A673 (cell line): ENCODE data around the gene KCNK2. TPM values are rescaled to one million over a fixed set of nuclear protein-coding genes. Genes with fewer than 3 reads are reported as not detected.
A peak's percentile ranks its signal among the peaks of the same experiment; 100 is the strongest.

Source experiments
- BruUV-seq: library from RNA; stranded (reverse); fragments of 400-500 nt; replicated peaks from 2 replicates; lab custom pipeline; 2021; lab: Mats Ljungman, UMichigan
- CTCF ChIA-PET: fragments of 300-600 bp; sonication (Branson Sonifier 250); formaldehyde crosslinking; loops from one replicate; lab custom pipeline; 2022; ENCODE audit warnings: antibody characterized with exemption; lab: Charles Lee
- POLR2A ChIA-PET: fragments of 300-600 bp; sonication (Branson Sonifier 250); formaldehyde crosslinking; loops from one replicate; lab custom pipeline; 2022; ENCODE audit warnings: antibody characterized with exemption; ENCODE audit not compliant: low non-redundant PET; lab: Charles Lee
- DNase-seq: peaks from one replicate; pipeline ENCODE4 v3.0.0-alpha.2; 2015; ENCODE audit warnings: low spot score
- H3K27ac ChIP-seq: fragments of 200-600 bp; sonication (generic); 2 replicates; pipeline ENCODE4 v1.5.1; 2016; ENCODE audit warnings: mixed run types, low read depth, mild to moderate bottlenecking, mixed read lengths, antibody characterized with exemption, low read length; ENCODE audit not compliant: poor library complexity, severe bottlenecking
- H3K27me3 ChIP-seq: fragments of 200-600 bp; sonication (generic); replicated peaks from 2 replicates; pipeline ENCODE4 v1.6.1; 2017; ENCODE audit warnings: mixed run types, low read depth, mild to moderate bottlenecking, mixed read lengths, antibody characterized with exemption, low read length; ENCODE audit not compliant: insufficient read depth, poor library complexity
- H3K36me3 ChIP-seq: fragments of 200-600 bp; sonication (generic); 2 replicates; pipeline ENCODE4 v1.6.1; 2016; ENCODE audit warnings: mixed run types, mild to moderate bottlenecking, mixed read lengths, antibody characterized with exemption, low read length; ENCODE audit not compliant: insufficient read depth, poor library complexity, severe bottlenecking
- H3K4me1 ChIP-seq: fragments of 200-600 bp; sonication (generic); 2 replicates; pipeline ENCODE4 v1.6.1; 2017; ENCODE audit warnings: mixed run types, mild to moderate bottlenecking, mixed read lengths, antibody characterized with exemption, low read length; ENCODE audit not compliant: insufficient read depth, poor library complexity, severe bottlenecking
- H3K4me3 ChIP-seq: fragments of 200-600 bp; sonication (generic); 2 replicates; pipeline ENCODE4 v1.5.1; 2016; ENCODE audit warnings: low read depth, mixed run types, mild to moderate bottlenecking, mixed read lengths, low read length; ENCODE audit not compliant: poor library complexity, severe bottlenecking
- H3K9me3 ChIP-seq: fragments of 200-600 bp; sonication (generic); 2 replicates; pipeline ENCODE4 v1.6.1; 2016; ENCODE audit warnings: mixed run types, low read depth, mild to moderate bottlenecking, mixed read lengths, antibody characterized with exemption, low read length; ENCODE audit not compliant: poor library complexity, severe bottlenecking
- EZH2 ChIP-seq: fragments of 200-600 bp; sonication (generic); IDR thresholded peaks from 2 replicates; pipeline ENCODE4 v1.6.1; 2017; ENCODE audit warnings: borderline replicate concordance, low read depth, mild to moderate bottlenecking, mixed read lengths, antibody characterized with exemption, low read length; ENCODE audit not compliant: poor library complexity, severe bottlenecking
- intact Hi-C: fragments of 100-400 bp; cut with micrococcal nuclease; formaldehyde crosslinking; loops from one replicate; pipeline ENCODE4 v1.10.0; 2022; ENCODE audit not compliant: unreplicated experiment
- total RNA-seq: library from RNA; stranded (reverse); gene quantifications from 2 replicates; pipeline ENCODE4 v1.2.3, GENCODE V29; 2021
- TF ChIP-seq, protein P1 (sequence below): fragments of 300-800, 200-600 bp; sonication (generic); conservative IDR thresholded peaks from 2 replicates; pipeline ENCODE4 v1.5.1; 2017; ENCODE audit warnings: low read depth, mild to moderate bottlenecking, antibody characterized with exemption, low read length, moderate library complexity, mixed read lengths

KCNK2 gene
- total RNA-seq, 1 experiment from 2014 or later, result not detected

- no peak for TF ChIP-seq EZH2
- TF ChIP-seq, protein P1, sequence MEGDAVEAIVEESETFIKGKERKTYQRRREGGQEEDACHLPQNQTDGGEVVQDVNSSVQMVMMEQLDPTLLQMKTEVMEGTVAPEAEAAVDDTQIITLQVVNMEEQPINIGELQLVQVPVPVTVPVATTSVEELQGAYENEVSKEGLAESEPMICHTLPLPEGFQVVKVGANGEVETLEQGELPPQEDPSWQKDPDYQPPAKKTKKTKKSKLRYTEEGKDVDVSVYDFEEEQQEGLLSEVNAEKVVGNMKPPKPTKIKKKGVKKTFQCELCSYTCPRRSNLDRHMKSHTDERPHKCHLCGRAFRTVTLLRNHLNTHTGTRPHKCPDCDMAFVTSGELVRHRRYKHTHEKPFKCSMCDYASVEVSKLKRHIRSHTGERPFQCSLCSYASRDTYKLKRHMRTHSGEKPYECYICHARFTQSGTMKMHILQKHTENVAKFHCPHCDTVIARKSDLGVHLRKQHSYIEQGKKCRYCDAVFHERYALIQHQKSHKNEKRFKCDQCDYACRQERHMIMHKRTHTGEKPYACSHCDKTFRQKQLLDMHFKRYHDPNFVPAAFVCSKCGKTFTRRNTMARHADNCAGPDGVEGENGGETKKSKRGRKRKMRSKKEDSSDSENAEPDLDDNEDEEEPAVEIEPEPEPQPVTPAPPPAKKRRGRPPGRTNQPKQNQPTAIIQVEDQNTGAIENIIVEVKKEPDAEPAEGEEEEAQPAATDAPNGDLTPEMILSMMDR, result no peak
- POLR2A ChIA-PET, result no interaction called here
- no peaks in the 10 kb centered on the region for H3K36me3 ChIP-seq
- peaks cover 6% of the 10 kb centered on the region for H3K27me3 ChIP-seq
- CTCF ChIA-PET, result no interaction called here
- no peak overlapping the region for H3K27ac ChIP-seq
- H3K9me3 ChIP-seq, result no peaks in the 10 kb centered on the region
- intact Hi-C loops, result no loop called here
- peak; percentile 20 for DNase-seq
- H3K4me3 ChIP-seq, result no peak overlapping the region
- no TSS peak for BruUV-seq
- no peaks in the 10 kb centered on the region for H3K4me1 ChIP-seq
Observed at GRCh38 chr1:215201283-215201682, 118.7 kb downstream of the KCNK2 start.

DNA sequence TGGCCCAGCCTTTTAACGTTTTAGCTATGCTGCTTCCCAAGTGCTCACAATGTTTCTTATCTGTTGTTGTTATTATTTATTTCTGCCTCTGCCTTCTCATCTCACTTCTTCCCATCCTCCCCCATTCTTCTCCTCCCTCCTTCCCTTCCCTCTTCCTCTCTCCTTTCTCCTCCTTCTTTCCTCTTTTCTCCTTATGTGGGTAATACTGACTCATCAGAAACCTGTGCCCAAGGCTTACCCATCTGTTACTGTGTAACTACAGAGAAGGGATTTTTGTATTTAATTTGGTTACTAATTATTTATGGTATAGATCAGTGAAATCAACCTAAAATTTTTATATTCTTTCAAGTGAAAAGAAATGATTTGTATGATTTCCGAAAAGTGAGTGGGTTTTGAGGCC, 120.3 kb downstream of the KCNK2 start:
- intact Hi-C loops, result no loop called here
- ChIA-PET CTCF (no interaction called here), POLR2A (no interaction called here)
- DNase-seq, result no peak
- Histone ChIP-seq H3K4me1 (no peaks in the 10 kb centered on the region), H3K27me3 (peaks cover 6% of the 10 kb centered on the region), H3K36me3 (no peaks in the 10 kb centered on the region), H3K4me3 (no peak overlapping the region), H3K27ac (no peak overlapping the region), H3K9me3 (no peaks in the 10 kb centered on the region)
- TF ChIP-seq, protein P1, result no peak
- no peak for TF ChIP-seq EZH2
- BruUV-seq, result no TSS peak

- no peaks in the 10 kb centered on the region for H3K9me3 ChIP-seq
- H3K27ac ChIP-seq, result no peak overlapping the region
- POLR2A ChIA-PET, result no interaction called here
- no peaks in the 10 kb centered on the region for H3K36me3 ChIP-seq
- no peaks in the 10 kb centered on the region for H3K27me3 ChIP-seq
- H3K4me1 ChIP-seq, result no peaks in the 10 kb centered on the region
- intact Hi-C loops, result no loop called here
- no peak overlapping the region for H3K4me3 ChIP-seq
- CTCF ChIA-PET, result no interaction called here
- DNase-seq, result no peak
- TF ChIP-seq EZH2, result no peak
- TF ChIP-seq, protein P1, result no peak
- no TSS peak for BruUV-seq
Observed at GRCh38 chr1:215210167-215210566, 127.6 kb downstream of the KCNK2 start.
